Suppressor macrophage (primary cell): ENCODE data around the gene CDC37.
"Not testable (repeated sequence)": the region's sequence is repeated elsewhere in the genome, so short reads cannot be mapped to it uniquely, and the experiment has no call there.

ENCODE experiments used
- DNase-seq, 4 experiments: peaks; one replicate each; pipeline ENCODE4 v3.0.0-alpha.2; 2020 to 2022

The CDC37 gene

DNA sequence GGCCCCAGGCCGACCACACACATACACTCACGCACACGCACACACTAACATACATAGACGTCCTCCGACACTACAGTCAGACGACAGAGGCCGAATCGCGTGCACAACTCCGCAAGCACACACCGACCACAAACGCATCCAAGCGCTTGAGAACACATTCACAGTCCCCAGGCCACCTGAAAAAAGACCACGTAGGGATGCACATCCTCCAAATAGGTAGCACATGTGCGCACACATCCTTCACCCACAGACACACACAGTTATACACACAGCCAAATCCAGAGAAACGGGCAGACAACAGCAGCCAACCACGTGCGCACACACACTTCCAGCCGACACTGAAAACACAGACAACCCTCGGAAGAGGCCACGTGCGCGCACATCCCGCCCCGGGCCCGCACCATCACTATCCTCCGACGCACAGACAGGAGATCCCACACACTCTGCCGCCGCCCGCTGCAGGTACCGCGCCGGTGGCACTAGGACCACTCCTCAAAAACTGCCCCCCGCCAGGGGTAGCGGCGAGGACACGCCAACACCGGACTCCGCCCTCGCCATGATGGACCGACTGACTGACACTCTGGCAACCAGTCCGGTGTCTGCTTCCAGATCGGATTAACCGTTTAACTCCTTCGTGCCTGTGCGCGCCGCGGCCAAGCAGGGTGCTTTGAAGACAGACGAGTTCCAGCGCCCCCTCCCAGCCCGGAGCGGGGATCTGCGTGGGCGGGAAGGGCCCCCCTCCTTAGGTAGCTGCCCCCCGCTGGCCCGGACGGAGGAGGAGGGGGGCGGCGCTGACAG, 16.5 kb upstream of the CDC37 start:
- peak; percentile 57 to 76 (median 70) for DNase-seq

DNA sequence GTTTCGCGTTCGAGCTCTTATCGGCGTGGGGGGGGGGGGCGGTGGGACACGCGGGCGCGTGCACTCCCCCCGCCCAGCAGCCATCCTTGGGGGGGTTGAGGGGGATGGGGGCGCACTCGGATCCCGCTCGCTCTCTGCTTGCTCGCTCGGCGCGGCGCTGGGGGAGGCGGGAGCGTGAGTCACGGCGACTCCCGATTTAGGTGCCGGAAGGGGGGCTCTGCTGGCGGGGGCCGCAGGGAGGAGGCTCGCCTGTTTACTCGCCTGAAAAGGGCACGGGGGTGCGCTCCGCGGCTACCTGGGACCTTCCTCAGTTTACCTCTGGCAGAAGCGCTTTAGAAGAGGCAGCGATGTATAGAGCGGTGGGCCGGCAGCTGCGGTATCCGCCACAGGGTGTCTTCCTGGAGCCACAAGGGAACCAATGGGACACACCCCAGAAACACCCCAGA, 15.9 kb upstream of the CDC37 start:
- DNase-seq, result peak in 1 of 4 experiments; percentile 59

DNA sequence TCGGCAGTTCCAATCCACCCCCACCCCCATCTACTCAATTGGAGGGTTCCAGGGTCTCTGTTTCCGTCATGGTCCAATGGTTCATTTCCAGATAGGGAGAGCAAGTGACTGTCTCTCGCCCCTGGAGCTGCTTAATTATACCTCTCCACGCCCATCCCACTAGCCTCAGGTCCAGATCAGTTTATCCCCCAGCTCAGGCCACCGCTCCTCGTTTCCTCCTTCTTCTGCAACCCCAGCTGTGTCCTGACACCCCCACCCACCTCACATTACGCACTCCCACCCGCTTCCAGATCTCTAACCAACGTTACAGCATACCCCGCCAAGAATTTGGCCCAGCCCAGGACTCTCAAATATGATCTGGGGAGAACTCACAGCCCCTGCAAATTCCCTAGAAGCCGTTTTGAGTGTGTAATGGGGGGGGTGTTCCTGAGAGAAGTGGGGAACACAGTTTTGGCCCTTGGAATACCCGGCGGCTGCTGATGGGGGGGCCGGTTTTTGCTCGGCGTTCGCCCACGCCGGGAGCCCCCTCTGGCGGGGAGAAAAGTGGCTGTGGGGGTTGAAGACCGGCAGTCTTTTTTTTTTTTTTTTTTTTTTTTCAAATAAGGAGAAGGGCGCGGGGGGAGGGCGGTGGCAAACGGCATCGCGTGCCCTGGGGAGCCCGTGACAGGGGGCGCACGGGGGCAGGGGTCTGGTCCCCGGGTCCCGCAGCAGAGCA, 15.3 kb upstream of the CDC37 start:
- DNase-seq, result peak; percentile 43 to 60 (median 55)

DNA sequence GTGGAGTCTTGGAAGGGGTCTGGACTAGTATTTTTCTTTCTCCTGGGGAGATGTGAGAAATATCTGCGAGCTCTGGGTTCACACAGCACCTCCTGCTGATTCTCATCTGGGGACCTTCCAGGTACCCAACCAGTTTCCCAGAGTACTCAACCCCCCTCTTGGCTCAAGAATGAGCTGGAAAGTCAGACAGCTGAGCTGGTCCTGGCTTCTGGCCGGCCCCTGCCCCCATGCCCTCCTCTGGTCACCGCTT, 14.8 kb upstream of the CDC37 start:
- DNase-seq, result no peak

DNA sequence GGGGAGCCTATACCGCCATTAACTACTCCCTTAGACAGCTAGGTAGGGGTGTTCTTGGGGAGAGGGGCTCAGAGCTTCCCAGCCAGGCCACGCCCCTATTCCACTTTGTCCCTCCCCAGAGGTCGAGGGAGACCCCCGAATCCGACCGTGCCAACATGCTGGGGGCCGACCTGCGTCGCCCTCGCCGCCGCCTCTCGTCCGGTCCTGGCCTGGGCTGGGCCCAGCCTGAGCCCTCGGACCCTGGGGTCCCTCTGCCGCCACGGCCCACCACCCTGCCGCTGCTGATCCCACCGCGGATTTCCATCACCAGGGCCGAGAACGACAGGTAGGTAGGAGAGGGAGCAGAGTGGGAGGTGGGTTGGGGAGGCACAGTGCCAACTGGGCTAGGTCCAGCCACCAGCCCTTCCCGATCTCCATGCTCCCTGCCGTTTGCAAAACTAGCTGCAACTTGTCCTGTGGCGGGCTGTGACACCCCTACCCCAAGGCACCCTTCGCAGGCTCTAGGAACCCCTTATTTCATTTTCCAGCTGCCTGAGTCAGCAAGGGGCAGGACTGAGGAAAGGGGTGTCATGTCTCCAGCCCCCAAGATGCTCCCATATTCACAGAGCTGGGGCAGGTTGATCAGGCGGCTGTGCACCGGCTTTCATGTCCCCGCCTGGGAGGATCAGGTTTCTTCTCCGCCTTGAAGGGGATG, 14.3 kb upstream of the CDC37 start:
- peak in 1 of 4 experiments; percentile 13 for DNase-seq

DNA sequence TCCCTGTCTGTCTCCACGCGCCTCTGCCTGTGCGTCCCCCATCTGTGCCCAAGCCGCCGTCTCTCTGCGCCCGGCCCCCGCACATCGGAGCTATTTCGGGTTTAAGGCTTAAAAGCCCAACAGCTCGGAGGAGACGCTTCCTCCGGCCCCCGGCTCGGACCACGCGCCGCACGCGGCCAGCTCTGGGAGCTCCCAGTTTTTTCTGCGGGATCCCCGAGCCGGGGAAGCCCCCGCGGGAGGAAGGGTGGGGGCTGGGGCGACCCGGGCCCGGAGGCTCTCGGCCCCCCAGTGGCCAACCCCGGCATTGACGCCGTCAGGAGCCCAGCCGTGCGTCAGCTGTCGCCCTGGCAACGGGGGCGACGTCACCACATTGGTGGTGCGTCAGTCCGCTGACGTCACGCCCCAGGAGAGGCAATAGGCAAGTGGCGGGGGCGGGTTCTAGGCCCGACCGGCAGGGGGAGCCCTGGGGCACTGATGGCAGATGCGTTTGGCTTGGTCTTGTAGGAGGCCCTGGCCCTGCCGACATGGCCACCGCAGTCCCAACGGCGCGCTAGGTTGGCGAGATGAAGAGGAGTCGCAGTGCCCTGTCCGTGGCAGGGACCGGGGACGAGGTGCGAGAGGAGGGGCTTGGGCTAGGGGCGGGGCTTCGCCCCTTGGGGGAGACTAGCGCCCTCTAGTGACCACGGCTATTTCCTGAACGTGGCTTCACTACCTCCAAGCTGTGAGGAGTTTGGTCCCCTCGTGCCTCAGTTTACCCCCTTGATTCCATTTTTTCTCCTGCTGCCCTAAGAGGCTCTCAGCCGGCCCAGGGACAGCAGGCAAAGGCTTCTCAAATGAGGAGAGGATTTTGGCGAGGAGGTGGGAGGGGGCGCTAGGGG, 13.3 kb upstream of the CDC37 start:
- peak; percentile 97 to 99 (median 98) for DNase-seq

DNA sequence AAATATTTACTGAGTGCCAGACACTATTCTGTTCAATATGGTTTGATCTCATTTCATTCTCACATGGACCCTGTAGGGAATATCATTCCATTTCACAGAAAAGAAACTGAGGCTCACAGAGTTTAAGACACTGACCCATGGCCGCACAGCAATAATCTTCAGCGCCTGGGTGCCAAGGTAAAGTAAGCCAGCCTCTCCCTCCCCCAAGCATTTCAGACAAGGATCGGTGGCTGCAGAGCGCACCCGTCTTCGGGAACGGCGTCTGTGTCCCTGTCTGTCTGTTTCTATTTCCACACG, 12.7 kb upstream of the CDC37 start:
- no peak for DNase-seq

DNA sequence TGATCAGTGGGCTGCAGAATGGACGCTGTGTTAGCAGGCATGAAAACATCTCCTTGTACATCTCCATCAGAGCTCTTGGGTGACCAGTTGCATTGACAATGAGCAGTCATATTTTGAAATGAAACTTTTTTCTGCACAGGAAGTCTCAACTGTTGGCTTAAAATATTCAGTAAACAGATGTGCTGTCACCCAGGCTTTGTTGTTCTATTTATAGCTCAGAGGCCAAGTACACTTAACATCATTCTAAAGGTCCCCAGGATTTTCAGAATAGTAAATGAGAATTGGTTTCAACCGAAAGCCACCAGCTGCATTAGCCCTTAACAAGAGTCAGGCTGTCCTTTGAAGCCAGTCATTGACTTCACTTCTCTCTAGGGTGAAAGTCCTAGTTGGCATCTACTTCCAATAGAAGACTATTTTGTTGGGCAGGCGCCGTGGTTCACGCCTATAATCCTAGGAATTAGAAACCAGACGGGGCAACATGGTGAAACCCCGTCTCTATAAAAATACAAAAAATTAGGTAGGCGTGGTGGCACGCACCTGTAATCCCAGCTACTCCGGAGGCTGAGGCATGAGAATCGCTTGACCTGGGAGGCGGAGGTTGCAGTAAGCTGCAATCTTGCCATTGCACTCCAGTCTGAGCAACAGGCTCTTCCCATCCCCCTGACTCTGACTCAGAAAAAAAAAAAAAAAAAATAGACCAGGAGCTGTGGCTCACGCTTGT, 9.1 kb upstream of the CDC37 start:
- DNase-seq, result peak in 3 of 4 experiments; percentile 35 to 66 (median 58)

DNA sequence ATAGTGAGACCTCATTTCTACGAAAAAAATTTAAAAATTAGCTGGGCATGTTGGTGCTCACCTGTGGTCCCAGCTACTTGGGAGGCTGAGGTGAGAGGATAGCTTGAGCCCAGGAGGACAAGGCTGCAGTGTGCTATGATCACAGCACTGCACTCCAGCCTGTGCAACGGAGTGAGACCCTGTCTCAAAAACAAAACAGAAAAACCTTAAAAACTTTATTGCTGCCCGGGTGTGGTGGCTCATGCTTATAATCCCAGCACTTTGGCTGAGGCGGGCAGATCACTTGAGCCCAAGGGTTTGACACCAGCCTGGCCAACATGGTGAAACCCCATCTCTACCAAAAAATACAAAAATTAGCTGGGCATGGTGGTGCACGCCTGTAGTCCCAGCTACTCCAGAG, 7.9 kb upstream of the CDC37 start:
- DNase-seq, result not testable (repeated sequence)

DNA sequence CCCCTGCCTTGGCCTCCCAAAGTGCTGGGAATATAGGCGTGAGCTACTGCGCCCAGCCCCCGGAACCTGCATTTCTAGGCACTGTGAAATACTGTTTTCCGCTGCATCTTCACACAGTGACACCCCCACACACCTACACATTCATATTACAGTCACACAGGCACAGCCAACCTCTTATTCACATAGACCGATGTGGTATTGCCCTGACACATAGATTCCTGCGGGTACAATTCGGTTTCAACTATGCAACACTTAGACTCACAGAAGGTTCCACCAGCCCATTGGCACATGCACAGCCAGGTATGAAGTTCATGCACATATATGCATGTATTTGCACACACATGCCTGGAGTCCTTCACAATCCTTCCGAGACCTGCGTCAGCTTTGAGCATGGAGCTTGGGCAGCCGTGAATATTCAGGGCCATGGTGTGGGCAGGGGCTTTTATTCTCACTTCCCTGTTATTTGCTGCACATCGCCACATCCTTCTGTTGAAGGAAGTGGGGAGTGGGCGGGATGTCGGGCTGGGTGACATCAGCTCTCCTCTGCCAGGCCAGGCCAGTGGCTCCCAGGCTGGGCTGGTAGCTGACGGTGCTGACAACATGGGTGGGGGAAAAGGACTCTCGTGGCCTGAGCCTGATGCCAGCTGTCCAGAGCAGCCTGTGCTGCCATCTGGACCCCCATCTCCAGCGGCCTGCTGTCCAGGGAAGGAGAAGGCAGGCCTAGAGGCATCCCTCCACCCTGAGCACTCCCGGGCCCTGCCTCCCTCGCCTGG, 5.4 kb upstream of the CDC37 start:
- peak; percentile 96 to 99 (median 98) for DNase-seq

DNA sequence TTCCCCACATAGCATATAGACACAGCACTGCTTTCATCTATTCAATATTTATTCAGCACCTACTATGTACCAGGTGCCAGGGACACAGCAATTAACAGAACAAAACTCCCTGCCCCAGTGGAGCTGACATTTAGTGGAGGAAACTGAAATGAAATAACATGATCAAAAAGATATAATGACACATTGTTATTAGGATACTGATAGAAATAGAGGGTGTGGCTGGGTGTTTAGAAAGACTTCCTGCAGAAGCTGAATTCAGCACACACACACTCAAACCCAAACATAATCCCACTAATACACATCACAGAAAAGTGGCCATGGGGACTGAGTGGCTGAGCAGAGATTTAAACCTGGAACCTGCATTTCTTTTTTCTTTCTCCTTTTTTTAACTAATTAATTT, 3.8 kb upstream of the CDC37 start:
- peak in 1 of 4 experiments; percentile 51 for DNase-seq

DNA sequence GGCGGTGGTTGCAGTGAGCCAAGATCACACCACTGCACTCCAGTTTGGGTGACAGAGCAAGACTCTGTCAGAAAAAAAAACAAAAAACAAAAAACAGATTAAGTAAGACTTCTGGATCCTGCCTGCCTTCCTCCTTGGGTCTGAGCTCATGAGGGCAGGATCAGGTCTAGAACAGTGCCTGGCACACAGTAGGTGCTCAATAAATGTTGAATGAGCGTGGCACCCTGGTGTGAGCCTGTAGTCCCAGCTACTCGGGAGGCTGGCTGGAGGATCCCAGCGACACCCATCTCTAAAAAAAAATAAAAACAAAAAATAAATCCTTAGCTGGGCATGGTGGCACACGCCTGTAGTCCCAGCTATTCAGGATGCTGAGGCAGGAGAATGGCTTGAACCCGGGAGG, 2.8 kb upstream of the CDC37 start:
- DNase-seq, result peak in 2 of 4 experiments; percentile 31 to 39

DNA sequence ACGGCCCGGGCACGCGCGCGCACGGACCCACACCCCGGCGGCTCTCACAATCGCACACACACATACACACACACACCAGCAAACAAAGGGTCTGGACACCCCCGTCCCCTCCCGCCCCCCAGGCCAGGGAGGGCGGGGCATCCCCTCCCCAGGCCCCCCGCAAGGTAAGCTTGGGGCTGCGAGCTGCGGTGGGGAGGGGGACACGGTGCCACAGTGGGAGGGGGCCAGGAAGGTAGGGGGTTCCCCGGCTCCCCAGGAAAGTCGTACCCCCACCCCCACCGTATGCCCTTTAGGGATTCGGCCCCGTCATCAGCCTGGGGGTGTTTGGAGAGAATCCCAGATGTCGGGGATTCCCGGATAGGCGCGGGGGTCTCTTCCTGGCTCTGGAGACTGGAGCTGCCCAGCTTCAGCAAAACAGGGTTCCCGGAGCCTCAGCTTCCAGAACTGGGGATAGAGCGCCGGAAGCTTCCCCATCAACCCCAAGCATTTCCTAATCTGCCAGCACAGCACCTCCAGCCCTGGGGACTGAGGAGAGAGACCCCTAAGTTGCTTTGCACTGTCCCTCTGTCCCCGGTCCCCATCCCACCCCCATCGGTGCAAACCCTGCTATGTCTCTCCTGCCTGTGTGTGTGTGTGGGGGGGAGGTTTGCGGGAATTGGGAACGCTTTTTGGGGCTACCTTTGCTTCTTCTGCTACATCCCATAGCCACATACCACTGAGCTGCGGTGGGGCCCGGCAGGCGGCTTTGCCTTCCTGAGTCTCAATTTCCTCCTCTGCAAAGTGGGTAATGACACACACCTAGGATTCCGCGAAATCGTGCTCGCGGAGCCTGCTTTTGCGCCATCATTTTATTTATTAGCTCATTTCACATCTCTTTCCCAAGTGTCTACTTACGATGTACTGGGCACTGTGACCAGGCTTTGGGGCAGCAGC, 1.8 kb upstream of the CDC37 start:
- DNase-seq, result peak; percentile 48 to 72 (median 58)

DNA sequence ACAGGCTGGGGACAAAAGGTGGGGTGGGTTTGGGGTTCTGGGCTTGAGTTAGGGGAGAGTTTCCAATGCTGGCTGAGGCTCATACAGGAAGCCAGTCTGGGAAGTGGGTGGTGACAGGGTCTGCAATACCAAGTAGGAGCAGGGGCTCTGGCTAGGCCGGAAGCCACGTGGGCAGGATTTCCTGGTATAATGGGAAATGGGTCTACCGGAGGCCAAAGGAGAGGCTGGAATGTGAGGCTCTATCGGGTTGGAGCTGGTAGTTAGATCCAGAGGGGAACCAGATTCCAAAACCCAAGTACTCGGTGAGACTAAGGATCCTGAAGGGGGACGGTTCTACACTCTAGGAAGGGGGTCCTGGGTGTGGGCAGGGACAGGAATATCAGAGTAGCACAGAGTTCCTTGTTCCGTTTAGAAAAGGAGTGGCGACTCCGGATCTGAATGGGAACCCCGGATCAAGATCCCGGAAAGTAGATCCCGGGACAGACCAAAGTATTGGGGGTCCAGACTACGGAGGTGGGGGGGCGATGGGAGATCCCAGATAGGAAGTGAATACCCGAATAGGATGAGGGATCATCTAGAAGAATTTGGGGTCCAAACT, 802 bp downstream of the CDC37 start:
- peak; percentile 39 to 73 (median 60) for DNase-seq

DNA sequence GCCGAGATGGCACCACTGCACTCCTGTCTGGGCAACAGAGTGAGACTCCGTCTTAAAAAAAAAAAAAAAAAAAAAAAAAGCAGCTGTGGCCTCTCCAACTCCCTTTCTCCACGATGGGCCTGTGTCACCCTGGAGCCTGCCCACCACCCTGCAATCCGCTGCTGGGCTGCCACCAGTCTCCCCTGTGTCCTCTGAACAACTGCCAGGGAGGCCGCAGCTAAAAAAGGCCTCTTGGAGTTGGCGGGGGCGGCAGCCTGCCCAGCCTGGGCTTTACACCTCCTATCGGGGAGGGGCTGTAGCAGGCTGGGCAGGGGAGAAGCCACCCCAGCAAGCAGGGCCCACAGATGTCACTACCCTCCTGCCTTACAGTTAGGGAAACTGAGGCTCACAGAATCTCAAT, 3.5 kb downstream of the CDC37 start:
- DNase-seq, result no peak

DNA sequence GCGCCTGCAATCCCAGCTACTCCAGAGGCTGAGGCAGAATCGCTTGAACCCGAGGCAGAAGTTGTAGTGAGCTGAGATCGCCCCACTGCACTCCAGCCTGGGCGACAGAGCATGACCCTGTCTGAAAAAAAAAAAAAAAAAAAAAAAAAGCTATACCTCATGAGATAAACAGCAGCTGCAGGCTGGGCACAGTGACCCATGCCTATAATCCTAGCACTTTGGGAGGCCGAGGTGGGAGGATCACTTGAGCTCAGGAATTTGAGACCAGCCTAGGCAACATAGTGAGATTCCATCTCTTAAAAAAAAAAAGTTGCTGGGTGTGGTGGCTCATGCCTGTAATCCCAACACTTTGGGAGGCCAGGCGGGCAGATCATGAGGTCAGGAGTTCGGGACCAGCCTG, 4.0 kb downstream of the CDC37 start:
- not testable (repeated sequence) for DNase-seq

DNA sequence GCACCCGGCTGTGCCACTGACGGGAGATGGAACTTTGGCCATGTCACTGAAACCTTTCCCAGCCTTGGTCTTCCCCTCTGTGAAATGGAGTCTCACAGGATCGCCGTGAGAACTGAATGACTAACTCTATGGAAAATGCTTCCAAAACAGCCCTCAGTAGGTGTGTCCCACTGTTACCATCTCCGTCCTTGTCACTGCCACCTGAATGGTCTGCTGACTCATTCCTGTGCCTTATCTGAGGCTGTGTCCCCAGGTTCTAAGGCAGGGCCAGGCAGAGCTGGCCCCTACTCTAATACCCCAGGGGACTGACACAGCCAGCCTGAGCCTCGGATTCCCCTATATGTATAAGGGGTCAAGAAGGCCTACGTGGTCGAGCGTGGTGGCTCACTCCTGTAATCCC, 4.5 kb downstream of the CDC37 start:
- no peak for DNase-seq

DNA sequence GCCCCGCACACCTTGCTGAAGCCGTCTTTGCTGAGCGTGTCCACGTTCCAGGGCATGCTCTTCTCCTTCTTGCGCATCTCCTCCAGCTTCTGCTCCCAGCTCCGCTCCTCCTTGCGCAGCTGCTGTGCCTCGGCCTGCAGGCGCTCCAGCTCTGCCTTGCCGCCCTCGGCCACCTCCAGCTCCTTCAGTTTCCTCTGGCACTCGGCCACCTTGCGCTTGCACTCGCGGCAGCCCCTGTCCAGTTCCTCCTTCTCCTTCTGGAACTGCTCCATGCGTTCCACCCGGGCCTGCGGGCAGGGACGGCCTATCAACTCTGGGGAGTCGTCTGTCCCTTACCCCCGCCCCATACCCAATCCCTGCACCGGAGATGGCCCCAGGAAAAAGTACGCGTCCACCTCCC, 7.4 kb downstream of the CDC37 start:
- no peak for DNase-seq

DNA sequence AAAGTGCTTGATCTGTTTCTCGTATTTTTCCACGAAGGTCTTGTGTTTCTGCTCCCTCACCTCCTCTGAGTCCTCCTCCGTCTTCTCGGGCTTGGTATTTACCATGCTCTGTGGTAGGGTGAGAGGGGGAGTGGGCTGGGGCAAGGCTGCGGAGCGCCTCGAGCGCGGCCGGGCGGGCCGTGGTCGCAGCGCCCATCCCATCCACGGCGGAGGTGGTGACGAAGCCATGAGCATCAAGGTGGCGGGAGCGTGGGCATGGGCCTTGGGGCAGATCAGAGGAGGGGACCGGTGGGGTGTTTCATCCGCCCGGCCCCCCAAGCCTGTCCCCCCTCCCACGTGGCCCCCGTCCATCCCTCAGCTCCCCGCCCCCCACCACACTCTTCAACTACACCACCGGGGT, 7.9 kb downstream of the CDC37 start:
- DNase-seq, result no peak

DNA sequence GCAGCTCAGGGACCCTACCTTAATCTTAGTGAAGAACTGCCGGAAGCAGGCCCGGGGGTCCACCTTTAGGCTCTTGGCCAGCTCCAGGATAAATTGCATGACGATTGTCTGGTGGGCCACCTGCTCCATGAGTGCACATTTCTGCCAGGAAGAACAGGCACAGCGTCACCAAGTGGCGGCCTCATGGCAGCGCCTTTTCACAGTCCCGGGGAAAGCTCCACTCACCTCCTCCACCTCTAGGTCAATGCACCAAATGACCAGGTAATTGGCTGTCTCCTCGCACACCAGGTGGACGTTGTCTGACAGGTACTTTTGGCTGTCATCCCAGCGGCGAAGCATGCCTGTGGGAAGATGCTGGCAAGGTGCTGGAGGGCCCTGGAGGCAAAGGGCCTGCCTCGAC, 8.3 kb downstream of the CDC37 start:
- DNase-seq, result no peak
